GM23338 (cell line): ENCODE results near the gene MPPED1. TPM values are rescaled to one million over a fixed set of nuclear protein-coding genes. Genes with fewer than 3 reads are reported as not detected.
A peak's percentile ranks its signal among the peaks of the same experiment; 100 is the strongest.

Experiments
- ATAC-seq: fragments of 200-7000 bp; cut with Tn5 transposase; 3 replicates; pipeline ENCODE4 v1.9.1; 2020
- DNase-seq: peaks from one replicate; pipeline ENCODE4 v3.0.0-alpha.2; 2015; ENCODE audit warnings: low spot score
- H2AFZ ChIP-seq: fragments of 200-600 bp; sonication (generic); 2 replicates; pipeline ENCODE4 v1.8.0; 2016; ENCODE audit warnings: antibody characterized with exemption, mild to moderate bottlenecking, moderate library complexity
- H3F3A ChIP-seq: fragments of 200-600 bp; sonication (generic); replicated peaks from 2 replicates; pipeline ENCODE4 v1.8.0; 2017; ENCODE audit warnings: antibody characterized with exemption, mixed run types, low read depth
- H3K27ac ChIP-seq: fragments of 200-600 bp; sonication (generic); 2 replicates; pipeline ENCODE4 v1.6.1; 2016; ENCODE audit warnings: low read depth
- H3K27me3 ChIP-seq: fragments of 200-600 bp; sonication (generic); 2 replicates; pipeline ENCODE4 v1.8.0; 2016; ENCODE audit warnings: mild to moderate bottlenecking, mixed run types, moderate library complexity; ENCODE audit not compliant: insufficient read depth
- H3K36me3 ChIP-seq: fragments of 200-600 bp; sonication (generic); 2 replicates; pipeline ENCODE4 v1.8.0; 2016; ENCODE audit warnings: mild to moderate bottlenecking; ENCODE audit not compliant: insufficient read depth
- H3K4me1 ChIP-seq: fragments of 200-600 bp; sonication (generic); 2 replicates; pipeline ENCODE4 v1.8.0; 2016; ENCODE audit warnings: mild to moderate bottlenecking, moderate library complexity; ENCODE audit not compliant: insufficient read depth
- H3K4me2 ChIP-seq: fragments of 200-600 bp; sonication (generic); 2 replicates; pipeline ENCODE4 v1.7.1; 2017; ENCODE audit warnings: mixed run types
- H3K4me3 ChIP-seq: fragments of 200-600 bp; sonication (generic); 2 replicates; pipeline ENCODE4 v1.6.1; 2016; ENCODE audit warnings: mixed run types
- H3K79me2 ChIP-seq: fragments of 200-600 bp; sonication (generic); replicated peaks from 2 replicates; pipeline ENCODE4 v1.8.0; 2017; ENCODE audit warnings: mild to moderate bottlenecking; ENCODE audit not compliant: insufficient read depth
- H3K9me2 ChIP-seq: fragments of 200-600 bp; sonication (generic); 2 replicates; pipeline ENCODE4 v1.8.0; 2017; ENCODE audit not compliant: insufficient read depth
- H4K20me1 ChIP-seq: fragments of 200-600 bp; sonication (generic); replicated peaks from 2 replicates; pipeline ENCODE4 v1.8.0; 2017; ENCODE audit warnings: mild to moderate bottlenecking; ENCODE audit not compliant: insufficient read depth
- H3K27ac Mint-ChIP-seq: 2 replicates; pipeline ENCODE4 v1.8.0; 2020; ENCODE audit warnings: inconsistent platforms, mild to moderate bottlenecking, moderate library complexity, mixed read lengths
- H3K27me3 Mint-ChIP-seq: 3 replicates; pipeline ENCODE4 v1.8.0; 2022; ENCODE audit warnings: low read depth, mild to moderate bottlenecking, moderate library complexity, mixed read lengths, inconsistent platforms; ENCODE audit not compliant: insufficient read depth, poor library complexity
- H3K36me3 Mint-ChIP-seq: 3 replicates; pipeline ENCODE4 v1.8.0; 2021; ENCODE audit warnings: low read depth, mild to moderate bottlenecking, inconsistent platforms, moderate library complexity, mixed read lengths
- H3K4me1 Mint-ChIP-seq: 3 replicates; pipeline ENCODE4 v1.8.0; 2020; ENCODE audit warnings: mild to moderate bottlenecking, inconsistent platforms, mixed read lengths
- H3K4me3 Mint-ChIP-seq: 3 replicates; pipeline ENCODE4 v1.8.0; 2021; ENCODE audit warnings: moderate library complexity, mild to moderate bottlenecking, inconsistent platforms, mixed read lengths
- H3K9me3 Mint-ChIP-seq: 3 replicates; pipeline ENCODE4 v1.8.0; 2020; ENCODE audit warnings: moderate library complexity, mild to moderate bottlenecking, inconsistent platforms, mixed read lengths
- CREB1 ChIP-seq: fragments of 250-450 bp; sonication (Bioruptor Pico); IDR thresholded peaks from 2 replicates; pipeline ENCODE4 v1.5.0; 2020; ENCODE audit warnings: low read depth, mild to moderate bottlenecking, moderate library complexity
- ETS1 ChIP-seq: IDR thresholded peaks from 2 replicates; pipeline ENCODE4 v1.6.1; 2016; ENCODE audit warnings: antibody characterized with exemption
- EZH2 ChIP-seq: fragments of 200-600 bp; sonication (generic); IDR thresholded peaks from one replicate; pipeline ENCODE4 v1.8.0; 2017; ENCODE audit warnings: antibody characterized with exemption, mild to moderate bottlenecking, low read depth; ENCODE audit not compliant: unreplicated experiment
- EZH2phosphoT487 ChIP-seq: fragments of 200-600 bp; sonication (generic); IDR thresholded peaks from one replicate; pipeline ENCODE4 v1.8.1; 2018; ENCODE audit warnings: antibody characterized with exemption; ENCODE audit not compliant: unreplicated experiment
- JUNB ChIP-seq: IDR thresholded peaks from one replicate; pipeline ENCODE4 v1.6.1; 2016; ENCODE audit warnings: antibody characterized with exemption; ENCODE audit not compliant: unreplicated experiment
- NANOG ChIP-seq: IDR thresholded peaks from 2 replicates; pipeline ENCODE4 v1.6.1; 2016; ENCODE audit warnings: antibody characterized with exemption, borderline replicate concordance
- STAT1 ChIP-seq: IDR thresholded peaks from one replicate; pipeline ENCODE4 v1.6.1; 2016; ENCODE audit warnings: antibody characterized with exemption; ENCODE audit not compliant: unreplicated experiment
- ZNF114 ChIP-seq: fragments of 250-450 bp; sonication (Bioruptor Pico); IDR thresholded peaks from 2 replicates; pipeline ENCODE4 v1.5.0; 2020; ENCODE audit warnings: mild to moderate bottlenecking, moderate library complexity
- ZNF331 ChIP-seq: fragments of 250-450 bp; sonication (Bioruptor Pico); IDR thresholded peaks from 2 replicates; pipeline ENCODE4 v1.5.0; 2020; ENCODE audit warnings: low read depth, mild to moderate bottlenecking, moderate library complexity
- polyA plus RNA-seq: library from polyadenylated mRNA; unstranded; fragments of >200 nt; fragmentation: Nextera tagmentation; extraction: Ambion mirVana; gene quantifications from 2 replicates; pipeline ENCODE4 v1.2.1, GENCODE V29; 2016
- total RNA-seq: library from RNA; depleted of rRNA; stranded (reverse); fragments of >200 nt; shearing (Covaris generic); gene quantifications from 2 replicates; pipeline ENCODE4 v1.2.3, GENCODE V29; 2014
- TF ChIP-seq, protein P1 (sequence below), 2 experiments: fragments of 200-600 bp in 1 of 2; sonication (generic) in 1 of 2; conservative IDR thresholded peaks; 2 replicates each; pipeline versions ENCODE4 v1.5.1 to v1.6.1; 2016 to 2017; ENCODE audit warnings: antibody characterized with exemption in 2 of 2, low read depth in 2 of 2, mild to moderate bottlenecking in 2 of 2, moderate library complexity in 1 of 2
- TF ChIP-seq, protein P2 (sequence below): IDR thresholded peaks from one replicate; pipeline ENCODE4 v1.6.1; 2018; ENCODE audit warnings: antibody characterized with exemption; ENCODE audit not compliant: unreplicated experiment

Gene MPPED1
- total and polyA plus RNA-seq, 2 experiments from 2014 or later: 0.56 TPM; not detected in 1

- ATAC-seq: no peak
- H3K9me2 ChIP-seq: peaks cover 15% of the 10 kb centered on the region; the same call in 1 of the 2 replicates
Observed at GRCh38 chr22:43505423-43505822, 93.6 kb downstream of the MPPED1 start.

DNA sequence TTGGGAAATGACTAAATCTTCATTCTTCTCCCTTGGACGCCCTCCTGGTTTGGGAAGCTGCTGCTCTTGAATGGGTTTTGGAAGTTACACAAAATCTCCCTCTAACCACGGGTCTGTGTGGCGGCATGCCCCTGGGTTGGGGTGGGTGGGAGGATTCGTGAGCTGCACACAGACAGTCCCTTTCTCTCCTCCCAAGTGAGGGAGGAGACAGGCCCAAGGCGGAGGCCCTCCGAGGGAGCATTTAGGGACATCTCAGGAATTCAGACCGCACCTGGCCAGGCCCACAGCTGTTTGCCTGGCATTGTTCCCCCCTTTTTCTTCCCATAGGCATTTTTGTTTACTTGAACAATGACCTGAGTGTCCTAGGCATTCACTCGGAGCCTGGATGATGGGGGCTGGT, 94.1 kb downstream of the MPPED1 start:
- ATAC-seq (peak; percentile 32; the same call in 1 of the 3 replicates), DNase-seq (no peak)
- Mint-ChIP-seq H3K27ac (no peak overlapping the region), H3K9me3 (peaks cover 4% of the 10 kb centered on the region; the same call in 2 of the 3 replicates), H3K4me3 (no peak overlapping the region), H3K36me3 (no peaks in the 10 kb centered on the region), H3K27me3 (peaks cover 5% of the 10 kb centered on the region), H3K4me1 (no peaks in the 10 kb centered on the region)
- H3K27ac ChIP-seq: no peak overlapping the region
- H3K36me3 ChIP-seq: no peaks in the 10 kb centered on the region
- H4K20me1 ChIP-seq: no peaks in the 10 kb centered on the region
- no peak overlapping the region for H3K4me2 ChIP-seq
- peaks cover 15% of the 10 kb centered on the region; the same call in 1 of the 2 replicates for H3K9me2 ChIP-seq
- no peaks in the 10 kb centered on the region for H3K79me2 ChIP-seq
- no peak overlapping the region for H2AFZ ChIP-seq
- H3K4me3 ChIP-seq: no peak overlapping the region
- no peaks in the 10 kb centered on the region for H3K4me1 ChIP-seq
- no peaks in the 10 kb centered on the region for H3F3A ChIP-seq
- no peaks in the 10 kb centered on the region for H3K27me3 ChIP-seq
- TF ChIP-seq, protein P1, sequence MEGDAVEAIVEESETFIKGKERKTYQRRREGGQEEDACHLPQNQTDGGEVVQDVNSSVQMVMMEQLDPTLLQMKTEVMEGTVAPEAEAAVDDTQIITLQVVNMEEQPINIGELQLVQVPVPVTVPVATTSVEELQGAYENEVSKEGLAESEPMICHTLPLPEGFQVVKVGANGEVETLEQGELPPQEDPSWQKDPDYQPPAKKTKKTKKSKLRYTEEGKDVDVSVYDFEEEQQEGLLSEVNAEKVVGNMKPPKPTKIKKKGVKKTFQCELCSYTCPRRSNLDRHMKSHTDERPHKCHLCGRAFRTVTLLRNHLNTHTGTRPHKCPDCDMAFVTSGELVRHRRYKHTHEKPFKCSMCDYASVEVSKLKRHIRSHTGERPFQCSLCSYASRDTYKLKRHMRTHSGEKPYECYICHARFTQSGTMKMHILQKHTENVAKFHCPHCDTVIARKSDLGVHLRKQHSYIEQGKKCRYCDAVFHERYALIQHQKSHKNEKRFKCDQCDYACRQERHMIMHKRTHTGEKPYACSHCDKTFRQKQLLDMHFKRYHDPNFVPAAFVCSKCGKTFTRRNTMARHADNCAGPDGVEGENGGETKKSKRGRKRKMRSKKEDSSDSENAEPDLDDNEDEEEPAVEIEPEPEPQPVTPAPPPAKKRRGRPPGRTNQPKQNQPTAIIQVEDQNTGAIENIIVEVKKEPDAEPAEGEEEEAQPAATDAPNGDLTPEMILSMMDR (conservative IDR thresholded peaks at IDR 0.05; ENCODE audit: low read depth in 2 of 2): no peak
- TF ChIP-seq ETS1 (no peak), EZH2 (no peak), STAT1 (no peak), CREB1 (CRISPR knock-in tag) (no peak), NANOG (no peak), JUNB (no peak), ZNF114 (no peak), ZNF331 (CRISPR knock-in tag) (no peak)

More at GRCh38 chr22:43505423-43505822, 93.6 kb downstream of the MPPED1 start:
- no peak overlapping the region for H3K27ac Mint-ChIP-seq
- H3F3A ChIP-seq: no peaks in the 10 kb centered on the region
- H3K4me3 ChIP-seq: no peak overlapping the region
- H4K20me1 ChIP-seq: no peaks in the 10 kb centered on the region
- no peak for TF ChIP-seq ZNF331 (CRISPR knock-in tag)
- TF ChIP-seq JUNB: no peak
- TF ChIP-seq, protein P2, sequence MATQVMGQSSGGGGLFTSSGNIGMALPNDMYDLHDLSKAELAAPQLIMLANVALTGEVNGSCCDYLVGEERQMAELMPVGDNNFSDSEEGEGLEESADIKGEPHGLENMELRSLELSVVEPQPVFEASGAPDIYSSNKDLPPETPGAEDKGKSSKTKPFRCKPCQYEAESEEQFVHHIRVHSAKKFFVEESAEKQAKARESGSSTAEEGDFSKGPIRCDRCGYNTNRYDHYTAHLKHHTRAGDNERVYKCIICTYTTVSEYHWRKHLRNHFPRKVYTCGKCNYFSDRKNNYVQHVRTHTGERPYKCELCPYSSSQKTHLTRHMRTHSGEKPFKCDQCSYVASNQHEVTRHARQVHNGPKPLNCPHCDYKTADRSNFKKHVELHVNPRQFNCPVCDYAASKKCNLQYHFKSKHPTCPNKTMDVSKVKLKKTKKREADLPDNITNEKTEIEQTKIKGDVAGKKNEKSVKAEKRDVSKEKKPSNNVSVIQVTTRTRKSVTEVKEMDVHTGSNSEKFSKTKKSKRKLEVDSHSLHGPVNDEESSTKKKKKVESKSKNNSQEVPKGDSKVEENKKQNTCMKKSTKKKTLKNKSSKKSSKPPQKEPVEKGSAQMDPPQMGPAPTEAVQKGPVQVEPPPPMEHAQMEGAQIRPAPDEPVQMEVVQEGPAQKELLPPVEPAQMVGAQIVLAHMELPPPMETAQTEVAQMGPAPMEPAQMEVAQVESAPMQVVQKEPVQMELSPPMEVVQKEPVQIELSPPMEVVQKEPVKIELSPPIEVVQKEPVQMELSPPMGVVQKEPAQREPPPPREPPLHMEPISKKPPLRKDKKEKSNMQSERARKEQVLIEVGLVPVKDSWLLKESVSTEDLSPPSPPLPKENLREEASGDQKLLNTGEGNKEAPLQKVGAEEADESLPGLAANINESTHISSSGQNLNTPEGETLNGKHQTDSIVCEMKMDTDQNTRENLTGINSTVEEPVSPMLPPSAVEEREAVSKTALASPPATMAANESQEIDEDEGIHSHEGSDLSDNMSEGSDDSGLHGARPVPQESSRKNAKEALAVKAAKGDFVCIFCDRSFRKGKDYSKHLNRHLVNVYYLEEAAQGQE: no peak
- TF ChIP-seq, protein P1 (conservative IDR thresholded peaks at IDR 0.05; ENCODE audit: low read depth in 2 of 2): no peak
- no peak for TF ChIP-seq EZH2
- TF ChIP-seq EZH2phosphoT487: no peak
- TF ChIP-seq CREB1 (CRISPR knock-in tag): no peak
- no peaks in the 10 kb centered on the region for H3K36me3 Mint-ChIP-seq
- DNase-seq: no peak
- H3K4me1 ChIP-seq: no peaks in the 10 kb centered on the region
- peaks cover 3% of the 10 kb centered on the region for H3K27me3 Mint-ChIP-seq
- H3K4me1 Mint-ChIP-seq: no peaks in the 10 kb centered on the region
- H2AFZ ChIP-seq: no peak overlapping the region
- no peaks in the 10 kb centered on the region for H3K27me3 ChIP-seq
- no peaks in the 10 kb centered on the region for H3K36me3 ChIP-seq
- peaks cover 5% of the 10 kb centered on the region; the same call in 2 of the 3 replicates for H3K9me3 Mint-ChIP-seq
- no peak overlapping the region for H3K27ac ChIP-seq
- H3K79me2 ChIP-seq: no peaks in the 10 kb centered on the region
- H3K4me3 Mint-ChIP-seq: no peak overlapping the region
- no peak overlapping the region for H3K4me2 ChIP-seq
